ENCODE data around the gene C1QTNF8.

GRCh38 chr16:1135459-1135825 is 39.4 kb upstream of the C1QTNF8 start:
- no peak for TF ChIP-seq ZFP30 (CRISPR knock-in tag; IDR thresholded peaks at IDR 0.05)
- TF ChIP-seq CREB5 (CRISPR knock-in tag; IDR thresholded peaks at IDR 0.05; ENCODE audit: low read depth) = no peak
- no peak for TF ChIP-seq ZNF8 (CRISPR knock-in tag; IDR thresholded peaks at IDR 0.05)
- no peak for TF ChIP-seq CSDC2 (CRISPR knock-in tag; IDR thresholded peaks at IDR 0.05)
- TF ChIP-seq ISL1 (CRISPR knock-in tag; IDR thresholded peaks at IDR 0.05) = no peak
- TF ChIP-seq POU6F1 (CRISPR knock-in tag; IDR thresholded peaks at IDR 0.05; ENCODE audit: borderline replicate concordance, low read depth) = no peak
- TF ChIP-seq SNAI2 (CRISPR knock-in tag; IDR thresholded peaks at IDR 0.05) = no peak
- no peak for TF ChIP-seq ZC3H10 (CRISPR knock-in tag; IDR thresholded peaks at IDR 0.05)
- TF ChIP-seq ZFP3 (CRISPR knock-in tag; IDR thresholded peaks at IDR 0.05) = no peak
- TF ChIP-seq ARNTL (CRISPR knock-in tag; IDR thresholded peaks at IDR 0.05; ENCODE audit: borderline replicate concordance, low read depth) = no peak
- TF ChIP-seq PATZ1 (CRISPR knock-in tag; IDR thresholded peaks at IDR 0.05; ENCODE audit: borderline replicate concordance) = no peak
- no peak for TF ChIP-seq TCF4 (CRISPR knock-in tag; IDR thresholded peaks at IDR 0.05; ENCODE audit: borderline replicate concordance)

All from SK-N-SH treated with all-trans-retinoic acid at 6 μM for 48 hours (cell line).